GM18907 (cell line): ENCODE measurements around the gene LIPC.

Source experiments
- ATAC-seq: cut with Tn5 transposase; IDR thresholded peaks from one replicate; pipeline ENCODE4 v1.9.1; 2021; ENCODE audit warnings: mild to moderate bottlenecking, moderate library complexity; ENCODE audit not compliant: unreplicated experiment

Gene LIPC

DNA sequence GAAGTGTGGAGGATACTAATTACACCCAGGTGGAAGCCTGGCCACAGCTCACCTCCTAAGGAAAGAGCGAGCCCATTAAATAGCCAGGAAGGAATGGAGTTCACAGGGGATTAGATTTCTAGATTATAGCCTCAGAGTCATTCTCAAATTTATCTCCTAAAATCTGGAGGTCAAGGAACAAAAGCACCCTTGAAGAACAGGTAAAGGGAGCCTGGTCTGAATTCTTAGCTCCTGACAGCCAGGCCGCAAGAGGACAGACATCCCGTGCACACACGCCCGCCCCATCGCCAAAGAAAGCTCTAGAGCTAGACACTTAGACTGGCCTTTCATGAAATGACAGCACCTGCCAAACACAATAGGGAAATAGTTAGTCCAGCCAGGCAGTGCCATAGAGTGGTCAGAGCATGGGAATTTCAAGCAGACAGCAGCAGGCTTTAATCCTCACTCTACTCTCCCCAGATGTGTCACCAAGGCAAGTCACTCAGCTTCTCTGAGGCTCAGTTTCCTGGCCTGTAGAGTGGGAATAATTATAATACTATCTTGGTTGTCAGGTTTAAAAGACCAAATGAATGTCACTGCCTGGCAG, 59.2 kb downstream of the LIPC start:
- no peak for ATAC-seq

DNA sequence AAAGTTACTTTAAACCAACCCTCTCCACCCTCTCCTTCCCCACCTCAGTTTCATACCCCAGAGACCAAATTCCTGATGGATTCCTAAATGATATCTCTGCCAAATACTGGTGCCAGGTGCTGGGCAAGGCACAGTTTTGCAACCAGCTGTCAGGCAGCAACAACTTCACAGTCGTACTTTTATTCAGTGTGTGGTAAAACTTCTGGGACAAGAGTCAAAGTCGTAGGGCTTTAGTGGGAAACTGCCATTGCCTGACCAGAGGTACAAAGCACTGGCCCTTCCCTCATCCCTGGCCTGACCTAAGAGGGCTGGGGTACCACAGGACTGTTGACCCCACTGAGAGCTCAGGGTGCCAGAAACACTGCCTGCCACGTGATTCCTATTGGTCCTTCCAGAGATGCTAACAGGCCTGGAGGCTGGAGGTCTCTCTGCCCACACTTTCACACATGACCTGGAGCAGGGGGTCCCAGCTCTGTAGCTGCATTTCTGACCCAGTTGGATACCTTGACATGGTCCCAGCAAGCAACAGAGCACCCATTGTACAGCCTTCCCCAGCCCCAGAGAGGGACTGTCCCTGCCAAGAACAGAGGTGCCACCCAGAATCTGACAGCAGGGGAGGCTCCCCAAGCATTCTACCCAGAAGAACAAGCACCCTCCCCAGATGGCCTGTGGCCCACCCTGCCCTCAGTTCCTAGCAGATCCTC, 59.9 kb downstream of the LIPC start:
- ATAC-seq: no peak

DNA sequence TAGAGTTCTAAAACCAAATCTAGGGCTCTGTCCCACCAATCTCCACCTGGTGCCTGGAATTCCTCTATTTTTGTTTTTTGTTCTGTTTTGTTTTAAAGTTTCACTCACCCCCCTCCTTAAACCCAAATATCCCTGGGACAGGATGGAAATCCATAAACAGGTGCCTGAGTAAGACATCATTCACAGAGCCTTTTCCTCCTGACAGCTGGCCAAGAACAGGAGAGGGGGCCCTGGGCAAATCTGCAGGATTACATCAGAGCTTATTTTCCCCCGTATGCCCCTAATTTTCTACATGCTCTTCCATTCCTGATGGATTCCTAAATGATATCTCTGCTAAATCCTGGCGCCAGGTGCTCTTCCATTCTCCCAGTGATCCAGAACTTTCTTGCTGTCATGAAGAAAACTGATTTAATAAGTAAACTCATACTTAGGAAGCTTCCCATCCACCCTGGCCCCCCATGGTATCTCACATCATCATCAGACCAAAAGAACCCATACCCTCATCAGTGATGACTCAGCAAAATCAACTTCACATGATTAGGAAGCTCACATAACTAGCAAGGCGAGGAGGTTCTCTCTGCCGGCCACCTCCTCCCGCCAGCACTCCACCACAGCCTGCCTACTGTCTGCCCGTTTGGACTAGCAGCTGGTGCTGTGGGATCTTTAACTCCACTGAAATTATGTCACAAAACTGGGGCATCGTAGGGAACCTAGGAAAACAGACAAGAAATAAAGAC, 61.0 kb downstream of the LIPC start:
- no peak for ATAC-seq

DNA sequence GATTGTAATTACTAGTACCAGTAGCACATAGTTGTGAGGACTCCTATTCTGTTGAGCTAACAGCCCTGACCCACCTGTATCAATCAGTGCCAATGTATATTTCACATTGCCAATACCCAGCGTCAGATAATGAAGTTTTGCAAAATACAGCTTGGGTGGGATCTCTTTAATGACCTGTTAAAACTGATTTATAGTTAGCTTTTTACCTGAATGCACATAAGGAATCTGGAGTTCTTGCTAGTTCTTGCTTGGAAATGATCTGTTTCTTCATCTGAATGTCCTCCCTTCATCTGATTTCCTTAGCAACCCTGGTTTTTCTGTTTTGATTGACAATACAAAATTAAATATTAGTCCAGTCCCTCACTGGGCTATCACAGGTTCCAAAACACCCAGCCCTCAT, 62.8 kb downstream of the LIPC start:
- ATAC-seq: no peak

DNA sequence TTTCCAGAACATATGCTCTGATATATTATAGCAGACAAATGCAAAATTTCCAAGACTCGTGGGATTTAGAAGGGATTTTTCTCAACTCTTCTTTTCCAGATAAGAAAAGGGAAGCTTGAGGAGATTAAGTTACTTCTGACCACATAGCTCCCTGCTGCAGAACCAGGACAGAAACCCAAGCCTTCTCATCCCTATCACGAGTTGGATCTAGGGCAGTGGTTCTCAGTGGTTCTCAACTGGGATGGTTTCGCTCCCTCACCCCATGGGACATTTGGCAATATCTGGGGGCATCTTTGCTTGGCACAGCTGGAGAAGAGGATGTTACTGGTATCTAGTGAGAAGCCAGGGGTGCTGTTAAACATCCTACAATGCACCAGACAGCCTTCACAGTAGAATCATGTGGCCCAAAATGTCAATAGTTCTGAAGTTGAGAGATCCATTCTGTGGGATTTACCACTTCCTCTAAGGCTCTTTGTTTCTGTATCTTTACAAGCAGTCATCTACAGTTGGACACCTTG, 64.2 kb downstream of the LIPC start:
- no peak for ATAC-seq

DNA sequence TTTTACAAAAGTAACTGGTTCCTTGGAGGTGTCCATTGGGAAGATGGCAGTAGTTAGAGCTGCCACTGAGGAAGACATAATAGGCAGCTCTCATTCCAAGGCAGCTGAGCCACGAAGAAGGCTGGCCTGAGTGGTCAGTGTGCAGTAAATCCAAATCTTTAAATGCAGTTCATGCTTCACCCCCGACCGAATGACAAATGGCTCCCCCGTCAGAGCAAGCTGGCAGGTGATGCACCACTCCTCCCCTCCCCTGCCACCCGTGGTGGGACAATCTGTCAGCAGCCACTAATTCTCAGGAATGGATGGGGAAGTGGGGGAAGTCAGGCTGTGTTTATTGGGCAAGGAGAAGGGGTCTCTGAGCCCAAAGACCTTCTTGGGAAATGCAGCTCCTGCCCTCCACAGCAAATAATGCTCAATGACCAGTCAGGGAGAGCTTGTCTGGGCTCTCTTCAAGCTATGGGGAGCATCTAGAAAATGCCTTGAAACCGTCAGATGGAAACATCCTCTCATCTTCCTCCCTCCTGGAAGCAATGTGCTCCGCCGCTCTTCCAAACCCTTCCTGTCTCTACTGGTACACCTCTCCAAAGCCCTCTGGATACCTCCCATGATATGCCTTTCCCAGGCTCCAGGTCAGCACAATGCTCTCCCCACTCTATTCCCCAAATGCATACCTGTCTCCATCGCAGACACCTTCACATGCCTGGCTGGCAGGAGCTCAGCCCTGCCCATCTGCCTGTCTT, 65.4 kb downstream of the LIPC start:
- no peak for ATAC-seq

DNA sequence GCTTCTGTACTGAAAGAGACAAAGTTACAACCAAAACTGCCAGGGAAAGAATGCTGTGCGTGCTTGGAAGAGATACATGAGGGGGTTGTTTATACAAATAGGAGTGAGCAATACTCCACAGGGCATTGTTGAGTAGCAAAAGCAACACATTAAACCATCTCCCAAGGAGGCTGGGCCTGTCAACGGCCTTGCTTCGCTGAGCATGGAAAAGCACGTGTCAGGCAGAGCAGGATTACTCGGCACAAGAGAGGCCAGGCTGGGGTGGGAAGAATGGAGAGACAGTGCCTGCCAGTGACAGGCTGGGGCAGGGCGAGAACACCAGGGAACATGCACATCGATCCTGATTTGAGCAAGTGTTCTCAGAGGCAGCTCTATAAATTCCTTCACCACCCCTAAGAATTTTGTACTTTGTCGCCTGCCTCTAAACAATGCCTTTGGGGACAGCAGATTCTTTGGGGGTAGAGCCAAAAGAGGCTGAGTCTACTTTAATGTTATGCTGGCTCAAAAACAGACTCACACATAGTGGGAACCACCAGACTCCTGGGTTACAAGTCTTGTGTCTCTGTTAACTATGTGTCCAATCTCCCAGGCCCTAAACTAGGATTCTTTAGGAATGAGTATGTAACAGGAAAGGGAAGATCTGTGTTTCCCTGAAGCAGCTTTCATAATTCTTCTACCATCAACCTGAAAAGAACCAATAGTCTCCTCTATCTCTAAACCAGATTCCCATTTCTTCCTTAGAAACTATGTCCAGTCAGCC, 67.2 kb downstream of the LIPC start:
- no peak for ATAC-seq

DNA sequence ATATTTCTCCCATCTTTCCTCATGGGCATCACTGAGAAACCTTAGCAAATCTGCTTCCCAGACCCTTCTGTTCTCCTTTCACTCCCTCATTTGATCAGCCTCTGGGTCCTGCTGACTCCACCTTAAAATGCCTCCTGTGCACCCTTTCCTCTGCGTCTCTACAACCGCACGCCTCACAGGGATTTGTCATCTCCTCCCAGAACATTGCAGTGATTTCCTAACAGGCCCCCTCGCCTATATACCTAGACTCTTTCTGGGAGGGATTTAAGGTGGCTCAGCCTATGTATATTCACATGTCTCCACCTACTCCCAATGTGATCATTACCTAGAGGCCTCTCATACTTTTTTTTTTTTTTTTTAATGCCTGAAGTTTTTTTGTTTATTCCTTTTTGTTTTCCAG, 69.2 kb downstream of the LIPC start:
- ATAC-seq: no peak

DNA sequence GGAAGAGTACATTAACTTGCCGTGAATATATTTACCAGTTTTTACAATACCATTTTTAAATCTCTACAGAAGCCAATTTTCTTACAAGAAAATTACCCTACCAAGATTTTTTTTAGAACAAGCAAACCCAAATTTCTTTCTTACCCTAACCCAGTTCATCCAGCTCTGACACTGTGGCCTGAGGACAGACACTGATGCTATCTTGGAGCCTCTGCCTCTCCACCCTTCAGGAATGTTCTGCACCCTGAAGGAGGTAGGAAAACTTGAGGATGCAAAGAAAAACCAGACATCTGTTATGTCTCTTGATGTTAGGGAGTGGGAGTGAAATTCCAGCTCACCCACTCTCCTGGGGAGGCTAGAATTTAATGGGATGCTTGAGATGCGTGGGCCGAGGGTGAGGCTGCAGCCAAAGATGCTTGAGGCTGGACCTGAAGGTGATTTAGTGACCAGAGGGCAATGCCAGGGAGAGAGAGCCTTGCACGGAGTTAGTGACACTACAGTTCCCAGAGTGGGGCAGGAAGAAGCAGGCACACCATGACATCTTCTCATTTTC, 69.9 kb downstream of the LIPC start:
- ATAC-seq: no peak

DNA sequence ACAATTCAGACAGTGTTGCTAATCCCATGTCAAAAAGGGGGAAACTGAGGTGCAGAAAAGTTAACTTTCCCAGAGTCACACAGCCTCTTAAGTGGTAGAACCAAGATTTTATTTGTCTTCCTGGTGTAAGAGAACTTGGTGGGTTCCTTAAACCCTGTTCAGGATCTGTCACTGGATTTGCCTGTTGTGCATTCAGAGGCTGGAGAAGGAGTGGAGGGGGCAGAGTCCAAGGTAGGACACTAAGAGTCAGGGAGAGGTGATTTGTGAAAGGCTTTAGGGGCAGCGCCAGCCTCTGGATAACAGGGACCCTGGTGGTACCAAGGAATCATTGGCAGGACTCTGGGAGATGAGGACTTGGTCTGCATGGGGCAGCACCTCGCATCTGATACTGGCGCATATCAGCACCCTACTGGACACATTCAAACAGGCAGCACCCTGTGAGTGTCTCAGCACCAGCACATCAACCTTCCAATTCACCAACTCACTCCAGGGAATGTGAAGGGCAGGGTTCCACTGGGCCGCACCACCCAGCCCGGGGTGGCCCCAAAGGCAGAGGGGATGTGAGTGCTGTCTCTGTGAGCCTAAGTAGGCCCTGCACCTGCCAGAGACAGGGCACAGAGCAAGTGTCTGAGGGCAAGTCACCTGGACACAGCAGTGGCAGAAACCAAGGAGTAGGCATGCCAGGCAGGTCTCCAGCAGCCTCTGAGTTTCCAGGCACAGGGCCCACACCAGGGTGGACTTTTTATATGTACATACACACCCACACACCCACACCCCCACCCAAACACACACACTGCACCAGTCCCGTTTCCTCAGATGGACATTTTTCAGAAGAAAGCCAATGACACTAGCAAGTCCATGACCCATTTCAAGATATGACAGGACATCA, 71.6 kb downstream of the LIPC start:
- no peak for ATAC-seq

DNA sequence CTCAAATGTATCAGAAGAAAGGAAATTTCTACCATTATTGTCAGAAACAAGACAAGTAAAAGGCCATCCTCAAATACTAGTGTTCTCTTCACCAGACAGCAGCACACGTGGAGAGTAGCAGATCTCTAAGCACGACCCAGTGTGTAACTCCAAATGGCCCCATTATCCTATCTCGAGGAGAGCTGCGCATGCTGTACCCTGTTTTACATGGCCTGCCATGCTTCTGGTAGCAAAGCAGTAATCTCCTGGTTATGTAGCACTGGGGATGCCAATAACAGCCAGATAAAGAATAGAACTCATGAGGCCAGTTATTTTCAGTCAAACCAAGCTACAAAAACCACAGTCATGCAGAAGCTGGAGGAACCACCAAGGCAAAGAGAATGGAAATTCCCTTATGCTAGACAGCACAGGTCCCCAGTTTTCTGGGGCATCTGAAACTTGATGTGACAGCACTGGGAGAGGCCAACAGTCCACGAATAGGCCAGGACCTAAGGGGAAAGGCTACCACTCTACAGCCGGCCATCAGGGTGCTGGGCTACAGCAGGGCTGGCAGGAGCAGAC, 73.0 kb downstream of the LIPC start:
- no peak for ATAC-seq

DNA sequence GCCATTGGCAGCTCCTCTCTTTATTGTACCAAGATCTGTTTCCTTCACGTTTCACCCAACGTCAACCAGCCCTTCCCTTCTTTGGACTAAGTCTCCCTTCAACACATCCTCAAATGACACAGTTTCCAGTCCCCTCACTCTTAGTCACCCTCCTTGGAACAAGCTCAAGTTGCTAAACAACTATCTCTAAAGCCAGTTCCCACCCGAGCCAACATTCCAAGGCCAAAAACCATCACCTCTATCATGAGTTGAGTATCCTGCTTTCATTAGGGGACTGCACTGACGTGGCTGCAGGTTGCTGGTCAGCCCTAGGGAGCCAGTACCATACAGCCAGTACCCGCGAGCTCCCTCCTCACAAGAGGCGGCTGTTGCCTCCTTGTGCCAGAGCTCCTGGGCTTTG, 73.8 kb downstream of the LIPC start:
- no peak for ATAC-seq

DNA sequence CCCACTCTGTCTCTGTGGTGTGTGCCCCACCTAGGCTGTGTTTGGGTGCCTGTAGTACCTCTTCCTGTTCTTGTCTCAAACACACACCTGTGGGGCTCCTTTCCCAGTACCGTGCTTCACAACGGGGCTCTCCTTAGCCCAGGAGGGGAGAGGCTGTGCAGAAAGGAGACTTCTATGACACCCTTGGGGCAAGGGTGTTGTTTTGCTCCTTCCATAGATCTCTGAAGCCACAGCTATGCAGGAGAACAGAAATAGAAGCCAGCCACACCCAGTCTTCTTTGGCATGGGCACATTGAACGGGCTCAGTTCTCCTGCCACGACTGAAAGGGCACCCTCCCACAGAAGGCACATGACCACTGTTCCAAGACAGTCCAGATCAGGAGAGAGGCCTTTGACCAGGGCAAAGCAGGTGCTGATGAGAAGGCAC, 74.3 kb downstream of the LIPC start:
- no peak for ATAC-seq

DNA sequence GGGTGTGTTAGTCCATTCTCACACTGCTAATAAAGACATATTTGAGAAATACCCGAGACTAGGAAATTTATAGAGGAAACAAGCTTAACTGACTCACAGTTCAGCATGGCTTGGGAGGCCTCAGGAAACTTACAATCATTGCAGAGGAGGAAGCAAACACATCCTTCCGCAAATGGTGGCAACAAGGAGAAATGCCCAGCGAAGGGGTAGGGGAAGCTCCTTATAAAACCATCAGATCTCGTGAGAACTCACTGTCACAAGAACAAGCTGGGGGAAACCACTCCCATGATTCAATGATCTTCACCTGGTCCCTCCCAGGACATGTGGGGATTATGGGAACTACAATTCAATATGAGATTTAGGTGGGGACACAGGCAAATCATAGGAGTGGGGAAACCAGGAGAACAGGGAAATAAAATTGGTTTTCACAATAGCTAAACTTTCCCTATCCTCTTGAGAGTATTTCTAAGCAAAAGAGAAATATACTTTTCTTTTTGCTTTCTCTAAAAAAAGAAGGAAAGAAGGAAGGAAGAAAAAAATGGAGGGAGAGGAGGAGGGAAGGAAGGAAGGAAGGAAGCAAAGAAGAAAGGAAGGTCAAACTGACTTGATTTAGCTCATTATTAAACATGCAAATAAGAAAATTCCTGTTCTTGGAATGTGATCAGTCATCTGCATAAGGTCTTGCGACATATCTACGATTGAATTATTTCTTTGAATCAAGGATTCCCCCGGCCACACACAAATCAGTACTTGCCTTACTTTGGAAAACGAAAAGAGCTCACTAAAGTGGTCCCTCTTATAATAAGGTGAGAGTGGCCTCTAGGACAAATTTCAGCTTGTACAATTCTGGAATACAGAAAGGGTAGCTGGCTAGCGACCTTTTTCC, 75.2 kb downstream of the LIPC start:
- ATAC-seq: no peak

DNA sequence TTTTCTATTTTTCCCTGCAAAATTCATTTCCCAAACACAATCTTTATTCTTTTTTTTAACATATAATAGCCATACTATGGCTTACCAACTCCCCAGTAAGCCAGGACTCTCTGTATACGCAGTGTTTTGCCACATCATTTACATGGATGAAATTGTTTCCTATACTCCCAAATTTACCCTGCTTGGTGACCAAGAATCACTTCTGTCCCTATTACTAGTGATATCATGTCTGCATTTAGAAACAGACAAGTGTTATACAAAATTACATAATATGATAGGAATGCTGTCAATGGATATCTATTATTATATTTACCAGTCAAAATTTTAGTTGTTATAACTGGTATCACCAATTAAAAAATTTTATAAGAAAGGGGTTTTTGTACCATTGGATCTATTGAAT, 77.8 kb downstream of the LIPC start:
- ATAC-seq: no peak

DNA sequence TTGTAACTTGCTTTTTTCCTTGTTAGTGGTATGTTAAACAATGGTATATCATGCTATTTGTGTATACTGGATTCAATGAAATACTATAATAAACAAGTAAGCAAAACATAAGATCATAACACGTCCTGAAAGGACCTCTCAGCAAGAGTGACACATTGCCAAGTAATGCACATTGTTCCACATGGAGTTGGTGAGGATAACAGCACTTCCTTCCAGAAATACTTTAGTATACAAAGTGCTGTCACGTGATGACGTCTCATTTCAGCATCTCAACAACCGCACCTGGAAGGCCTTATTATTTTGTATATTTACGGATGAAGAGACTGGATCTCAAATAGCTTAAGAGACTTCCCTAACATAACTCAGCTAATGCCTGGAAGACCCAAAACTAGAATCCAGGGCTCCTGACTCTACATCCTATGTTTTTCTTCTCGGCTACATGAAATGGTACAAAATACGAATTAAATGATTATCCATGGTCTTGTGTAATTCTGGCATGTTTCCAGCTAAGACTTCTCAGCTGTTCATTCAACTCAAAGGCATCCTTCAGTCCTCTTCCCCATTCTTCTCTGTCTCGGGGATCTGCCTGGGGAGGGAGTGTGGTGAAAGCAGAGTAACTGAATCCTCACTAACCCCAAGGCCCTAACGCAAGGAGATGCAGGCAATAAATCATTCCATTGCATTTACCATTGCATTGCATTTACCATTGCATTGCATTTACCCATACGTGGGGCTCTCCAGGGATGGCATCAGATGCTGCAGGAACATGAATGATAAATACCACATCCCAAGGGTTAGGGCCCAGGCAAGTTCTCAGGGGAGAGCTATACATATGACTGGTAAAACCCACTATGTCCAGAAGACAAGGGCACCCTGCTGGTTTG, 79.2 kb downstream of the LIPC start:
- no peak for ATAC-seq

DNA sequence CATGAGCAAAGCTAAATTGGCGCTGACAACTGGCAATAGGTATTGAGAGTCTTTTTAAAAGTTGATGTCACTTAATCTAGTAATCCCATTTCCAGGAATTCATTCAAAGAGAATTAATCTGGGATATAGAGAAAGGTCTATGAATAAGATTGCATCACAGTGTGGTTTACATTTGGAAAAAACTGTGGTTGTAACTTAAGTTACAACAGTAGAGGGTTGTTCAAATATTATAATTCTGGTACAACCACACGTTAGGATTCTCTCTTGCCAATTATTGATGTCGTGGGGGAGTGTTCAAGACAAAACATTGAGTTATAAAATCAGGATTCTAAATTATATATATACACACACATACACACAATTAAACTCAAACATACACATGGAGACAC, 79.8 kb downstream of the LIPC start:
- no peak for ATAC-seq
